HG02870 (cell line): ENCODE results near the gene FAM131A.

Source experiments
- ATAC-seq: cut with Tn5 transposase; IDR thresholded peaks from one replicate; pipeline ENCODE4 v1.9.1; 2021; ENCODE audit warnings: mild to moderate bottlenecking, moderate library complexity; ENCODE audit not compliant: unreplicated experiment

FAM131A gene

DNA sequence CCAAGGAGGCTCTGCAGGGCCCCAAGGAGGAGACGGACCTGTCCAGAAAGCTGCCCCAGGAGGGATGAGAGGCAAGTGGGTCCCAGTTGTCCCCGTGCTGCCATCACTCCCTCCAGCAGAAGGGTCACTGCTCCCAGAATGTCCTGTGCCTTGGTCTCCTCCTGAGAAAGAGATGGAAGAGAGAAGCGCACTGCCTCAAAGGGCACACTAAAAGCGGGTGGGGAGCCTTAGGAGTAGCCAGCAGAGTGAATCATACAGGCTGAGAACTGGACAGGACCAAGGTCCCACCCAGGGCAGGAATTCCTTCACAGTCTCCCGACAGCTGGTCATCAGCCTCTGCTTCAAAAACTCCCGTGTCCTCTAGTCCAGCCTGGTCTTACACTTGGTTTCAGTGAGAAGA, 36.0 kb downstream of the FAM131A start:
- no peak for ATAC-seq

DNA sequence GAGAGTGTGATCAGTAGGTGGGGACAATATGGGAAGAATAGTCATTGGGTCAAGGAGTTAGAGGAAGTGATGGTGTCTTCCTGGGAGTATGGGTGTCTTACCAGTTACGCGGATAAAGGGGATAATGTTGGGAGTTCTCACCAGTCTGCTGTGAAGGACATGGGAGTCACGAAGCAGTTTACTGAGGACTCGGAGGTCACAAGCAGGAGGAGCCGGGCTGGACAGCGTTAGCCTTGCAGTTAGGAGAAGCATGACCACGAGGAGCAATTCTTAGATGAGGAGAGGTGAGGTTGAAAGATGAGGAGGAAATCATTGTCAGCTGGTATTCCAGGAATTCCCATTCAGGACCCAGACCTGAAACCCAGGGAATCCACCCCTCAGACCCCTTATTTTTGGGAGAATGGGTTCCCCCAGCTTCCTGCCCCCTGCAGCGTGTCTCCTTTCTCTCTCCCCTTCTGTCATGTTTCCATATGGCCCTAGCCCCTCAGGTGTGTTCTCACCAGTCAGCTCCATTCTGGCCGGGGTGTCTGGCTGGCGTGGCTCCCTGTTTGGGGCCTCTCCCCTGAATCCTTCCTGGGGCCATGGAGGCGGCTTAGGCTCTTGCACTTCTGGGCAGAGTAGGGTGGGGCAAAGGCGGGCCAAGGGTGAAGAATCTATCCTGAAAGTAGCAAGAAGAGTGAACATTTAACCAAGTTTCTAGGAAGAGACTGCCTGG, 38.5 kb downstream of the FAM131A start:
- ATAC-seq, result no peak

DNA sequence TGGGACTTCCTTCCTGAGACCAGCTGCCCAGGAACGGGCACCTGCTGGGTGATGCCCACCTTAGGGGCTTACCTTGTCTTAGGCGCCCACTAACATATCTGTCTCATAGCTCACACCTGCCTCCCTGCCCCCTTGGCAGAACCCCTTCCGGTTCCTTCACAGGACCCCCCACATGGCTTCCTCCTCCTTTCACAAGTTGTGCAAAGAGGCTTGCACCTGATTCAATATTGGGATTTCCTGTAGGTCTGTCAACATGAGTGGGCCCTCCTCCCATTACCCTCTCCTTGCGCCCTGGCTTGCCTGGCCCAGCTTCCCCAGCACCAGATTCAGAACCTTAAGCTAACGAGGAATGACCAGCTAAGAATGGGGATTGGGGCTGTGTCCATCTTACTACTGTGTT, 40.0 kb downstream of the FAM131A start:
- ATAC-seq, result no peak

DNA sequence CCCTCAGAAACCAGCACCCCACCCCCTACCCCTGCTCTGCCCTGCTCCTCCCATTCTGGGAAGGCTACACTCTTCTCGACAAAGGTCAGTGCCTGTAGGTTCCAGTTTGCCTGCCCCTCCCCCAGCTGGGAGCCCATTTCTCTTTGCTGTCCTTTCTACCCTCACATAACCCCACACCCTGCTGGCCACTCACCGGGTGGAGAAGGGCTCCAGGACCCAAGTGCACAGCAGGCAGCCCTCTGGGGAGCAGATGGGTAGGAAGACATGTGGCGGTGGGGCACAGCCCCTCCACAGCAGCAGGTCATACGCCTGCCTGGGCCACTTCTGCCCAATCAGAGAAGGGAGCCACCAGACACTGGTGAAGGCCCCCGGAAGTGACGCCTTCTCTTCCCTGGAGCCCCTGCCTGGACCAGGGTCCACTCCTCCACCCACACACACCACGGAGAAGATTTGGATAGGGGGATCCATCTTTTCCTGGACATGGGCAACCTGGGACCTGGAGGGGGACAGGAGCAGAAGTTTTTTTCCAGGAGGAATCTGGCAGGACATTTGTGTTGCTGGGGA, 40.6 kb downstream of the FAM131A start, which contains the start of gene THPO:
THPO (minus strand) TSS at position 326 of the 564 bp plus-strand sequence. CDS start 1,948 bp downstream, outside the sequence.
- no peak for ATAC-seq

DNA sequence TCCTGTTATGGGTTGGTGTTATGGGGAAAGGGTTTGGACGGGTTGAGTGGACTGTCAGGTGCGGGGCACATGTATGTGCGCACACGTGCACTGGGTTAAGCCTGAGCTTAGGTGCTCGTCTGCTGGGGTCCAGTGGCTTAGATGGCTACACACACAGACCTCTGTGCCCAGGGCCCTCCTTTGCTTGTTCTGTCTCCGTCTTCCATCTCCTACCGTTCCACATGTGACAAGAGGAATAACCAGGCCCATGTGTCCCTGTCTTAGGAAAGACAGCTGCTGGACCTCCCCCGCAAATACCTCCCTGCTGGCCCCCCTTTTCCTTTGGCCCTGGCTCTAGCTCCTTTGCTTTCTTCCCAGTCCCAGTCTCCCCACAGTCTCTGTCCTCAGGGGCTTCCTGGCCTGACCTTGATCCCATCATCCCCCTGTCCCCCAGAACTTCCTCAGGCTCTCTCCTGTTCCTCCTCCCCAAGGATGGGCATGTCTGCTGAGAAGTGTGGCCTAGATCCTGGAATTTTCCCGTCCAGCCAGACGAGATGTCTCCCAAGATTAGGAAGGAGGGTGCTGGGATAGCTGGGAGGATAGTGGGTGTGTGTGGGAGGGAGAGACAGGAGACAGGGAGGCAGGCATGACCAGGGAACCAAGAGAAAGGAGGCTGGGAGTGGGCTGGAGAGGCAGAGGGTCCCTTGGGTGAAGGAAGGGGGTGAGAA, 41.4 kb downstream of the FAM131A start:
- ATAC-seq, result no peak

DNA sequence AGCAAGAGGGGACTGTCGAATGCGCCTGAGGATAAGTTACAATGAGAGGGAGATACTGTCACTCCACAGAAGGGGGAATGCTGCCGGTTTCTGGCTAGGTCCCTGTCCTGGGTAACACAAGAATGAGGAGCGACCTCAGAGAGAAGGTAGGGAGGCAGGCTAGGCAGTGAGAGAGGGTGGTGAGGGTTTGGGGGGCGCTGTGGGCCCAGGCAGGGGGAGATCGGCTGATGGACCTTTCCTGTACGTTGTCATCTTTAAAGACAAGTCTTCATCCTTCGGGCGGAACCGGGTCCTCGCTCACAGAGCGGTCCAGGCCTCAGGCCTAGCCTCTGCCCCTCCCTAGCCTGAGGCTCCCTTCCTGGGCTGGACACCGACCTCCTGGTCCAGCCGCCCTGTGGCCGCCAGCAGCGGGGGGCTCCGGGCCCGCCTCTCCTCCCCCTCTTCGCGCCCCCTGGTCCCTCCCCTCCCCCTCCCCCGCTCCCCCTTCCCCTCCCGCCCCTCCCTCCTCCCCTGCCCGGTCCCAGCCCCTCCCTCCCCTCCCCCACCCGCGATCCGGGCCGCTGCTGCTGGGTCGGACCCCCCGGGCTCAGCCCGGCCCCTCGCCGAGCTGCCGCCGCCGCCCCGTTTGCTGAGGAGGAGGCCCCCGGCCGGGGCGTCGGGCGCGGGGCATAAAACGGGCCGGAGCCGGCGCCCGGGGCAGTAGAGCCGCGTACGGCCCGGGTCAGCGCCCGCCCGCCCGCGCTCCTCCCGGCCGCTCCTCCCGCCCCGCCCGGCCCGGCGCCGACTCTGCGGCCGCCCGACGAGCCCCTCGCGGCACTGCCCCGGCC, 42.2 kb downstream of the FAM131A start, which contains the start of gene CHRD:
CHRD (plus strand) TSS at position 697 of the 827 bp plus-strand sequence. CDS start 265 bp downstream, outside the sequence.
- ATAC-seq, result no peak

DNA sequence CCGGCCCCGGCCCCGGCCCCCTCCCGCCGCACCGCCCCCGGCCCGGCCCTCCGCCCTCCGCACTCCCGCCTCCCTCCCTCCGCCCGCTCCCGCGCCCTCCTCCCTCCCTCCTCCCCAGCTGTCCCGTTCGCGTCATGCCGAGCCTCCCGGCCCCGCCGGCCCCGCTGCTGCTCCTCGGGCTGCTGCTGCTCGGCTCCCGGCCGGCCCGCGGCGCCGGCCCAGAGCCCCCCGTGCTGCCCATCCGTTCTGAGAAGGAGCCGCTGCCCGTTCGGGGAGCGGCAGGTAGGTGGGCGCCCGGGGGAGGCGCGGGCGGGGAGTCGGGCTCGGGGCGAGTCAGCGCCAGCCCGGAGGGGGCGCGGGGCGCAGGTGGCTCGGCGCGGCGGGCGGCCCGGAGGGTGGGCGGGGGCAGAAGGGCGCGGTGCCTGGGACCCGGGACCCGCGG, 42.8 kb downstream of the FAM131A start:
- no peak for ATAC-seq

DNA sequence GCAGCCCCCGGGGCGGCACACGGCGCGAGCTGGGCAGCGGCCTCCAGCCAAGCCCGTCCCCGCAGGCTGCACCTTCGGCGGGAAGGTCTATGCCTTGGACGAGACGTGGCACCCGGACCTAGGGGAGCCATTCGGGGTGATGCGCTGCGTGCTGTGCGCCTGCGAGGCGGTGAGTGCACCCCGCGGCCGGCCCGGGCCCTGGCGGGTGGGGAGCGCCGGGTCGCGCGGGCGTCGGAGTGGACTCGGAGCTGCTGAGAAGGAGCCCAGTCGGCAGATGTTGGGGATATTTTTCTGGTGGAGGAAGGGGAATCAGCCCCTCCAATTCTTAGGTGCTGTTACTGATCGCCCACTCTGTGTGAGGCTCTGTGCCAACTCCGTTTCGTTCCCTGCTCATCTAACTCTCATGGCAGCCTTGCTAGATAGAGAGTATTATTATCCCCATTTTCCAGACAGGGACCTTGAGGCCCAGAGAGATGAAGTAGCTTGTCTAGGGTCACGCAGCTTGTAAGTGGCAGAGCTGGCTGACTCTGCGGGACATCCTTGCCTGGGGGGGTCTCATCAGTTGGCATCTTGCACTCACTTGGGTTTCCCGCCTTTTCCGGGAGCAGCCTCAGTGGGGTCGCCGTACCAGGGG, 43.3 kb downstream of the FAM131A start:
- no peak for ATAC-seq

DNA sequence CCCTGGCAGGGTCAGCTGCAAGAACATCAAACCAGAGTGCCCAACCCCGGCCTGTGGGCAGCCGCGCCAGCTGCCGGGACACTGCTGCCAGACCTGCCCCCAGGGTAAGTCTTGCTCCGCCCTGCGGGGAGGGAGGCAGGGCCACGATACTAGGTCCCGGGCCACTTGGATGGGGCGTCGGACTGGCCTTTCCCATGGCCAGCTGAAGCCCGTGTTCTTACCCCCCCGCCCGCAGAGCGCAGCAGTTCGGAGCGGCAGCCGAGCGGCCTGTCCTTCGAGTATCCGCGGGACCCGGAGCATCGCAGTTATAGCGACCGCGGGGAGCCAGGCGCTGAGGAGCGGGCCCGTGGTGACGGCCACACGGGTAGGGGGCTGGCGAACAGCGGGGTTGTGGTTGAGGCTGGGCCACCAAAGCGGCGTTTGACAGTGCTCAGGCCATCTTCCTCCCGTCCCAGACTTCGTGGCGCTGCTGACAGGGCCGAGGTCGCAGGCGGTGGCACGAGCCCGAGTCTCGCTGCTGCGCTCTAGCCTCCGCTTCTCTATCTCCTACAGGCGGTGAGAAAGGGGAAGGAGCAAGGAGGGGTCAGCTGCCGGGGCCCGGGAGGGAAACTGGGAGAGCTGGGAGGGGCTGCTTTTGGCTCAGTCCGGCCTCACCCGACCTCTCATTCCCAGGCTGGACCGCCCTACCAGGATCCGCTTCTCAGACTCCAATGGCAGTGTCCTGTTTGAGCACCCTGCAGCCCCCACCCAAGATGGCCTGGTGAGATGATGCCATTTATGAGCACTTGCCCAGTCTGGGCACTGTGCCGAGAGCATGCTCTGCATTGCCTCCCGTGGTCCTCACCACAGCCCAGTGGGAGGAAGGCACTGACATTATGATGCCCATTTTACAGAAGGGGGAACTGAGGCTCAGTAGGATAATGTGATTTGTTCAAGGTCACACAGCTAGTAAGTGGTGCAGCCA, 44.1 kb downstream of the FAM131A start:
- ATAC-seq, result no peak

DNA sequence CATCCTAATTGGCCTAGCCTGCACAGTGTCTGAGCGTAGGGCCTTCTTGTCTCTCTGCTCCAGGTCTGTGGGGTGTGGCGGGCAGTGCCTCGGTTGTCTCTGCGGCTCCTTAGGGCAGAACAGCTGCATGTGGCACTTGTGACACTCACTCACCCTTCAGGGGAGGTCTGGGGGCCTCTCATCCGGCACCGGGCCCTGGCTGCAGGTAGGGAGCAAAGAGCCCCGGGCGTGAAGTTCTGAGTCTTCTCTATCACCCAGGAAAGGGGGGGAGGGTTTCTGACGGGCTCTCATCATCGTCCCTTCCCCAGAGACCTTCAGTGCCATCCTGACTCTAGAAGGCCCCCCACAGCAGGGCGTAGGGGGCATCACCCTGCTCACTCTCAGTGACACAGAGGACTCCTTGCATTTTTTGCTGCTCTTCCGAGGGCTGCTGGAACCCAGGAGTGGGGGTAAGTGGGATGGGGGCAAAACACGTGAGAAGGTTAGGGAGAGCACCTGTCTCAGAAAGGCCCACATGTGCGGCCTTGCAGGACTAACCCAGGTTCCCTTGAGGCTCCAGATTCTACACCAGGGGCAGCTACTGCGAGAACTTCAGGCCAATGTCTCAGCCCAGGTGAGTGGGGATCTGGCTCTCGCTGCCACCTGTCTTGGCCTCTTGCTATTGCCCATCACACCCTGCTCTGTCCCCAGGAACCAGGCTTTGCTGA, 45.1 kb downstream of the FAM131A start:
- ATAC-seq, result no peak

DNA sequence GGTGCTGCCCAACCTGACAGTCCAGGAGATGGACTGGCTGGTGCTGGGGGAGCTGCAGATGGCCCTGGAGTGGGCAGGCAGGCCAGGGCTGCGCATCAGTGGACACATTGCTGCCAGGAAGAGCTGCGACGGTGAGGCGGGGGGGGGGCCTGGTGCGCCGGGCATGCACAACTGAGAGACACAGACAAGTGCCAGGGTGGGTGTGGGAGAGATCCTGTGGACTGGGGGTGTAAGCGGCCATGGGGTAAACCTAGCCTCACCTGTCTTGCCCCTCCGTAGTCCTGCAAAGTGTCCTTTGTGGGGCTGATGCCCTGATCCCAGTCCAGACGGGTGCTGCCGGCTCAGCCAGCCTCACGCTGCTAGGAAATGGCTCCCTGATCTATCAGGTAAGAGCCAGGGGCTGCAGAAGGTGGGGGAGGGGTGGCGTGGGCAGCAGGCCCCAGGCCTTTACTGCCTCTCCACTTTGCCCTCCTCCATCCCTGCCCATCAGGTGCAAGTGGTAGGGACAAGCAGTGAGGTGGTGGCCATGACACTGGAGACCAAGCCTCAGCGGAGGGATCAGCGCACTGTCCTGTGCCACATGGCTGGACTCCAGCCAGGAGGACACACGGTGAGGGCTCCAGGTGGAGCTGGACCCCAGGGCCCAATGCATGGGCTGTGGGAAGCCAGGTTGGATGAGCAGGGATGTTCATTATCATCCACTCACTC, 45.8 kb downstream of the FAM131A start:
- no peak for ATAC-seq

DNA sequence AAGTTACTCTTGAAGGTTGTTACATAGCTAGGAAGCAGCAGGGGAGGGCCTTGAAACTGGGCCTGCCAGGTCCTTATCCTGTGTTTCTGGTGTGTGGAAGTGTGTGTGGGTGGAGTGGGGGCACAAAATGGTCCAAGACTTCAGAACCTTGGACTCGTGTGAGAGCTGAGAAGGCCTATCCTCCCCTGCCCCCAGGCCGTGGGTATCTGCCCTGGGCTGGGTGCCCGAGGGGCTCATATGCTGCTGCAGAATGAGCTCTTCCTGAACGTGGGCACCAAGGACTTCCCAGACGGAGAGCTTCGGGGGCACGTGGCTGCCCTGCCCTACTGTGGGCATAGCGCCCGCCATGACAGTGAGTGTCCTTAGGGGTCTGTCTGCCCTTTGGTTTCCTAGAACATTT, 46.9 kb downstream of the FAM131A start:
- no peak for ATAC-seq

DNA sequence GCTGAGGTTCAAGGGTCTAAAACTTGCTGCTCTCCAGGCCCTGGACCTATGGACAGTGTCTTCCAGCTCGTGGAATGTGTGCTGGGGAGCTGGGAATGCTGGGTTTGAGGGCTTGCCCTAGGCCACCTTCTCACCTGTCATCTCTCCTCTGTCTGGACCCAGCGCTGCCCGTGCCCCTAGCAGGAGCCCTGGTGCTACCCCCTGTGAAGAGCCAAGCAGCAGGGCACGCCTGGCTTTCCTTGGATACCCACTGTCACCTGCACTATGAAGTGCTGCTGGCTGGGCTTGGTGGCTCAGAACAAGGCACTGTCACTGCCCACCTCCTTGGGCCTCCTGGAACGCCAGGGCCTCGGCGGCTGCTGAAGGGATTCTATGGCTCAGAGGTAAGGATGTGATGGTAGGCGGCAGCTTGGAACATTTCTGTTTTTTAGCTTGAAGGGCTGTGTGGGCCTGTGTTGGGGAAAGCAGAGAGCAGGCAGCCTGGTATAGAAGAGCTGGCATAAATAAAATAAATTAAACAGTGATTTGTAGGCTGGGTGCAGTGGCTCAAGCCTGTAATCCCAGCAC, 47.5 kb downstream of the FAM131A start:
- ATAC-seq, result no peak

DNA sequence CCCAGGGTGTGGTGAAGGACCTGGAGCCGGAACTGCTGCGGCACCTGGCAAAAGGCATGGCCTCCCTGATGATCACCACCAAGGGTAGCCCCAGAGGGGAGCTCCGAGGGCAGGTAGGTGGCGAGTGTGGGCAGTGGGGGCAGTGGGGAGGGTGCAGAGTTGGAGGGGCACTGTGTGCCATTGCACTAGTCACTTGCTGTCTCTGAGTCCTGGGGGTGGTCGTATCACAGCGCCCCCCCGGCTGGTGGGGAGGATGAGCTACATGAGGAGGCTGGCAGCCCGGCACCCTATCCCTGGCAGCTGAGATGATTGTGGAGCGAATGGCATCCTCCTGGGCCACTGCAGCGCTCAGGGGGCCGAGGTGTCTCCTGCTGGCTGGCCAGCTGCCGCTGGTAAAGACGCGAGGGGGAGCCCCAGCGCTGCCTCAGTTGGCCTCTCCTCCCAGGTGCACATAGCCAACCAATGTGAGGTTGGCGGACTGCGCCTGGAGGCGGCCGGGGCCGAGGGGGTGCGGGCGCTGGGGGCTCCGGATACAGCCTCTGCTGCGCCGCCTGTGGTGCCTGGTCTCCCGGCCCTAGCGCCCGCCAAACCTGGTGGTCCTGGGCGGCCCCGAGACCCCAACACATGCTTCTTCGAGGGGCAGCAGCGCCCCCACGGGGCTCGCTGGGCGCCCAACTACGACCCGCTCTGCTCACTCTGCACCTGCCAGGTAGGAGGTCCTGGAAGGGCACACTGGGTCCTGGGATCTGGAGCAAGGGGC, 48.8 kb downstream of the FAM131A start:
- no peak for ATAC-seq

DNA sequence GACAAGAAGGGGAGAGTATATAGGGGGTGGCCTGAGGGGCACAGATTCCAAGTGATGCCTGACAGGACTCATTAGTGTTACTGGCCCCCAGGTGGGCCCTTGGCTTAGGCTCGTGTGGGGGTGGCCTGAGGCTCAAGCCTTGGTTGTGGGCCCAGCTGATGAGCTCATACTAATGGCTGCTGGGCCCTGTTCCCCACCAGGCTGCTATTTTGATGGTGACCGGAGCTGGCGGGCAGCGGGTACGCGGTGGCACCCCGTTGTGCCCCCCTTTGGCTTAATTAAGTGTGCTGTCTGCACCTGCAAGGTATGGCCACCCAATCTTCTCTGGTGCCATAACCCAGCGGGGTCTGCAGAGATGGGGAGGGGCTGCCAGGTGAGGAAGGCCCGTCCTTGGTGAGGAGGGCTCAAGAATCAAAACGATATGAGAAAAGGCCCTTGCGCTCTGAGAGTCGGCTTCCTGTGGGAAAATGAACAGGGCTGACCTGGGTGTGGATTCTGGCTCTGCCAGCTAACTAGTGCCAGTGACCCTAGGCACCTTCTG, 49.8 kb downstream of the FAM131A start:
- no peak for ATAC-seq

DNA sequence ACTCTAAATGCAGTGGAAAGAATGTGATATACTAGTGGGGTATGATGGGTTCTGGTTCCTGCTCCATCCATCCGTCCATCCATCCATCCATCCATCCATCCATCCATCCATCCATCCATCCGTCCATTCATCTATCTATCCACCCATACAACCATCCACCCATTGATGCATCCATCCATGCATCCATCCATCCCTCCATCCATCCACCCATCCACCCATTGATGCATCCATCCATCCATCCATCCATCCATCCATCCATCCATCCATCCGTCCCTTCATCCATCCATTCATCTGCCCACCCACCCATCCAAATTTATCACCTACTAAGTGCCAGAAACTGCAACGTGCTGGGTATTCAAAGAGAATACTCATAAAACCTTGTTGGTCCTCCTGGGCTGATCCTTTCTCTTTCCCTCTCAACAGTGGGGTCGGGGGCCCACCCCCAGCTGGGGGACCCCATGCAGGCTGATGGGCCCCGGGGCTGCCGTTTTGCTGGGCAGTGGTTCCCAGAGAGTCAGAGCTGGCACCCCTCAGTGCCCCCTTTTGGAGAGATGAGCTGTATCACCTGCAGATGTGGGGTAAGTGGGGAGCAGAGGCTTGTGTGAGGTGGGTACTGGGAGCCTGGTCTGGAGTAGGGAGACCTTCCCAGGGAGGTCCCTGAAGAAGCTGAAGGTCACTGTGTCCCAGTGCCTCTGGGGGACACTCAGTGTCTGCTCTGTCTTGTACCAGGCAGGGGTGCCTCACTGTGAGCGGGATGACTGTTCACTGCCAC, 51.0 kb downstream of the FAM131A start:
- ATAC-seq, result no peak
